GM12892 (cell line): ENCODE results near the gene SHH.

ENCODE experiments used
- POLR2A ChIP-seq: IDR thresholded peaks from 2 replicates; pipeline ENCODE4 v1.6.1; 2011; ENCODE audit warnings: low read depth, low read length, control low read depth
- POLR2AphosphoS5 ChIP-seq: IDR thresholded peaks from 2 replicates; pipeline ENCODE4 v1.6.1; 2011; ENCODE audit warnings: low read depth, low read length, control low read depth

- TF ChIP-seq POLR2A, result no peak
- no peak for TF ChIP-seq POLR2AphosphoS5
Observed at GRCh38 chr7:155795401-155795800, 16.9 kb downstream of the SHH start.
